Right forelimb (tissue), 1 donor: Measurements from ENCODE around the gene NDFIP1.
"Not testable (repeated sequence)": the region's sequence is repeated elsewhere in the genome, so short reads cannot be mapped to it uniquely, and the experiment has no call there.

Experiments
- DNase-seq: peaks from one replicate; pipeline ENCODE4 v3.0.0-alpha.2; 2018

Gene NDFIP1

GRCh38 chr5:142108432-142109330 lies at the start of gene NDFIP1:
NDFIP1 (plus strand) TSS chr5:142108779; CDS start chr5:142108975, 196 bp downstream.
- peak; percentile 91 for DNase-seq

DNA sequence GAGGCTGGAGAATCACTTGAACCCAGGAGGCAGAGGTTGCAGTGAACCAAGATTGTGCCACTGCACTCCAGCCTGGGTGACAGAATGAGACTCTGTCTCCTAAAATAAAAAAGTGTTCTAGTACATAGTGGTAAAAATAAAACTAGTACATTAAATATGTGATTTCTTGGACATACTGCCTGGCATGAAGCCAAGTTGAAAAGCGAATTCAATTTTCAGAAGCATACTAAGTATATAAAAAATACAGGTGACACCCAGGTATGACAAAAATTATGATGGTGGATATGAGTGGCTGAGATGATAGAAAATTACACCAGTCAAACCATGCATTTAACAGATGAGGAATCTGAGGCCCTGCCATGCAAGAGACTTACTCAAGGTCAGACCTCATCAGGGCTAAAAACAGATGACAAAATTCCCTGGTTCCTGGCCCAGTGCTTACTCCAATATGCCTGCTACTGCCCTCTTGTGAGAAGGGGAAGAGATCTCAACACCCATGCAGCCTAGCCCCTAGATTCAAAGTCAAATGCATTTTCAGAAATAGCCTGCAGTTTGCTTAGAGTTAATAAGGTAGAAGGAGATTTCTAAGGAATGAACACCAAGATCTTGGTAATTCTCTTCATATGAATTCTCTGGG lies 49.2 kb upstream of the NDFIP1 start:
- no peak for DNase-seq

GRCh38 chr5:142063376-142063775 lies 45.2 kb upstream of the NDFIP1 start:
- DNase-seq = no peak

DNA sequence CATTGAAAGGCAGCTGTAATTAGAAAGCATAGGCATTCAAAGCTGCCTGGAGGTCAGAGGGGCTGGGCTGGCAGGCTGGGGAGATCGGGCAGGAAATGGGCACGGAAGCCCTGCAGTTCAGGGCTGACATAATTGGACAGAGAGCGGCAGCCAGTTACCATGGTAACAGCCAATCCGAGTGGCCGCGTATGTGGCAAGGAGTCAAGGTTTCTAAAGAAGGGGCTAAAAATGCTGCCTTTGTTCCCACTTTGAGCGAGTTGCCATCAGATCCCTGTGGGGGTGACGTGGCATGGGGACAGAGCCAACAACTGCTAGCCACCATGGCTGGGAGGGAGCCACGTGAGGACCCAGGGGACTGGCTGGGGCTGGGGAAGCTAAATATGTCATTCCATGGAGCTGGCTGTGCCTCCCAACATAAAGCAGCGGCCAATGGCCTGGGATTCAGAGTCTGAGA lies 44.7 kb upstream of the NDFIP1 start:
- peak; percentile 88 for DNase-seq

DNA sequence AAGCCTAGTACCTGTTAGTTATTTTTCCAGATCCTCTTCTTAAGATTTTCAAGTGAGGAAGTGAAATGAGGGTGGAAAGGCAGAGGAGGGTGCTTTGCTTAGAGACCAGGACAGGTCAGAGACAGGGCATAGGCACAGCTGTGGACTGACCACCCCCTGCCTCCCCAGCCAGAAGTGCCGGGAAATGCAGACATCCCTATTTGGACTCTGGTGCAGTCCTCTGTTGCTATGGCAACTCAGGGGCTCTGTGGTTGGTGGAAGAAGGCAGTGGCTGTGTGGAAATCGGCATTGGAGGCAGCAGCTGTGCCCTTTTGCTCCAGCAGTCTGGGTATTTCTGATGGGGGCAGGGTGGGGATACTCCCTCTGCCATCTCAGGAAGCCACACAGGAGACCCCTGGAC lies 43.3 kb upstream of the NDFIP1 start:
- no peak for DNase-seq

GRCh38 chr5:142069606-142070399 lies 38.8 kb upstream of the NDFIP1 start:
- DNase-seq = no peak

GRCh38 chr5:142070734-142071133 lies 37.8 kb upstream of the NDFIP1 start:
- DNase-seq = no peak

DNA sequence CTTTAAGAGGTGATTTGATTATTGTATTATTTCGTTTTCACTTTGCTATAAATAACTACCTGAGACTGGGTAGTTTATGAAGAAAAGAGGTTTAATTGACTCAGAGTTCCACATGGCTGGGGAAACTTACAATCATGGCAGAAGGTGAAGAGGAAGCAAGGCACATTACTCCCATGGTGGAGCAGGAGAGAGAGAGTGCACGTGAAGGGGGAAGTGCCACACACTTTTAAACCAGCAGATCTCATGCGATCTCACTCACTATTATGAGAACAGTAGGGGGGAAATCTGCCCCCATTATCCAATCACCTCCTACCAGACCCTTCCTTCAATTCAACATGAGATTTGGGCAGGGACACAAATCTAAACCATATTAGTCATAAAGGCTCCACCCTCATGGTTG lies 36.1 kb upstream of the NDFIP1 start:
- DNase-seq = no peak

DNA sequence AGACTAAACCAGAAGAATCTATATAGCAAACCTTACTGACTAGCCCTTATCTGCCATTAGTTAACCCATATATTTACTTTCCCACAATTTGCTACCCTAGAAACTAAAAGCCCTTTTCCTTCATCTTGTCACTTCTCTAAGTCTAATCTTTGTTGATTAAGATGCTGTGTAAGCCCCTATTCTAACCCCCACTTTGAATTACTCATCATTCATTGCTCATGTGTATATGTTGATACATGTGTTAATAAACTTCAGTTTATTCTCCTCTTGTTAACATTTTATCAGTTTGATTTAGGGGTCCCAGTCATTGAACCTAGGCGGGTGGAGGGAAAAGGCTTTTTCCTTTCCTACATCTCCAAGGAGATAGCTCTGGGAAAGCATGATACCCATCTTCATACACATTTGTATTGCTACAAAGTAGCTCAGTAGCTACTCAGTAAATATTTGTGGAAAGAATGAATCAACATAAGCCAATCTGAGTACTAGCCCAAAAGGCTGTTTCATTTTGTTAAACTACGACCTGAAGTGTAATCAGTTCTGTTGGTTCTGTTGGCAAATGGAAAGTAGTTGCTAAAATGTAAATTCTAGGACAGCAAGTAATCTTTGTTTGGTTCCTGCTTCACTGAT lies 35.1 kb upstream of the NDFIP1 start:
- no peak for DNase-seq

GRCh38 chr5:142074006-142074405 lies 34.6 kb upstream of the NDFIP1 start:
- no peak for DNase-seq

DNA sequence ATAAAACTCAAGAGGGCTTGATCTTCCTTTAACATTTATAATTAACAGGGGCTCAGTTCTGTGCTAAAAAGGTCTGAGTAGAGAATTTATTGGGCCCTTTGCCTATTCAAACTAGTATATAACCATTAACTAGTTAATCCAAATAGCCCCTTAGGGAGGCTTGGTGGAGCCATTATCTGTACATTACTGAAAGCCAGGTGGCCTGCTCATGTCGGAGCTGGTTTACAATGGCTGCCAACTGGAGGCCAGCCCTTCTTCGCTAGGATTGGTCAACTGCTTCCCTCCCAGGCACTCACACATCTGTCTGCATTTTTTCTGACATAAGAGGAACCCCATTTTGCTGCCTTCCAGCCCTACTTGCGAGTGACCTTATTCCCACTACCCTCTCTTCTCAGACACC lies 30.4 kb upstream of the NDFIP1 start:
- DNase-seq = no peak

DNA sequence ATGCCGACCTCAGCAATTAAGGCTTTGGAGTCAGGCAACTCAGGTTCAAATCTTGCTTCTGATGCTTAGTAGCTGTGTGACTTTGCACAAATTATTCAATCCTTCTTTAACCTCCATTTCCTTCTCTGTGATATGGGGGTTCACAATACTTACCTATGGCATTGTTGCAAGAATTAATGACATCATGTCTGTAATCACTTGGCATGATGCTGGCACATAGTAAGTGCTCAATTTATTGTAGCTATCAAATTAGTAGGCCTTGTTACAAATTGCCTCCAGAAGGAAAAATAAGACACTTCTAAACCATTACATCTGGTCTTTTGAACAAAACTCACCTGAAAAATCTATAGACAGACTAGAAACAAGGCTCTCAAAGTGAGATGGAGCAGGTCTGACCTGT lies 29.9 kb upstream of the NDFIP1 start:
- DNase-seq = no peak

DNA sequence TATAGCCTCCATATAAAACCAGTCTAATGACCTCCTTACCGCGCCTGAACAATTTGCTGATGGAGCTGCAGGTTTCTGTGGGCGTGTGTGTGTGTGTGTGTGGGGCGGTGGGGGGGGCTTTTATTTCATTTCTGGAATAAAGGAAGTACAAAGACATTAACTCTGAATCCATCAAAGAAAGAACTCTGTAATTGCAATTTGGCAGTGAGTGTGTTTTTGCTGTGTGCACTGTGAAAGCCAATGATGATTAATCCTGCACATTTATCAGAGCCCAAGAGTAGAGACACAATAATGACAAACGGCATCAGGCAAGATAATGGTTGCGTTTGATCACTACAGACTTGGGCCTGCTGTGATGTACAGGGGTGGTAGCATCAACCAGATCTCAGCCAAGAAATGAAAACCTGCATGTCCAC lies 29.3 kb upstream of the NDFIP1 start:
- DNase-seq = no peak

DNA sequence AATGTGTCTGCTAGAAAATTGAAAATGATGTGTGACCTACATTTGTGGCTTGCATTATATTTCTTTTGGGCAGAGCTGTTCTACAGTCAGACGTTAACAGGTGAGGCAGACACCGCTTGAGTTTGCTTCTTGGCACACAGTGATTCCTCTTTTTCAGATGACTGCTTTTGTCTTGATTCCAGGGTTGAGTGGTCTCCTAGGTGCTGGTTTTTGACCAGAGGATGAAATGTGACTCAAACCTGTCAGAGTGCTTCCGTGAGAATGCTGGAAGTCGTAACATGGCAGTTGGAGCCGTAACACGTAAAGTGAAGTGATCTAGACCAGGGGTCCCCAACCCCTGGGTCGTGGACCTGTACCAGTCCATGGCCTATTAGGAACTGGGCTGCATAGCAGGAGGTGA lies 28.3 kb upstream of the NDFIP1 start:
- no peak for DNase-seq

GRCh38 chr5:142082182-142082781 lies 26.3 kb upstream of the NDFIP1 start:
- no peak for DNase-seq

- no peak for DNase-seq
Measured at GRCh38 chr5:142086229-142086628, 22.4 kb upstream of the NDFIP1 start.

DNA sequence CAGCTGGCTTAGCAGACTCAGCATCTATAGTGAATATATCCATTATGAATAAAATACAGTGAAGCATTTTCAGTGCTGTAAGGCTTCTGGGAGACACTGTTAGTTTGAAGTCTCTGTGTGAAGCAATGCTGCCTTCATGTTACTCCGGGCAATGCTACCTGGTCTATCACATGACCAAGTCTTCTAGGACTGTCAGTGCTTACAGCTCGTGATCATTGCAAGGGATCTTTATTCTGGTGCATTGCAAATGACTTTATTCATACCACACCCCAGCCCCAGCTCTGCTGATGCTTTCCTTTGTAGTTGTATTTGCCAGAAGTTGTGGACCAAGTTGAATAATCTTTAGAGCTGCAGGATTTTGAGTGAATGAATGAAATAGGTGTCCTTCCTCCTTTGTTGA lies 21.9 kb upstream of the NDFIP1 start:
- no peak for DNase-seq

GRCh38 chr5:142087920-142088679 lies 20.5 kb upstream of the NDFIP1 start:
- DNase-seq = no peak

- not testable (repeated sequence) for DNase-seq
Measured at GRCh38 chr5:142088855-142089479, 19.6 kb upstream of the NDFIP1 start.

- DNase-seq = no peak
Measured at GRCh38 chr5:142091012-142091411, 17.6 kb upstream of the NDFIP1 start.

DNA sequence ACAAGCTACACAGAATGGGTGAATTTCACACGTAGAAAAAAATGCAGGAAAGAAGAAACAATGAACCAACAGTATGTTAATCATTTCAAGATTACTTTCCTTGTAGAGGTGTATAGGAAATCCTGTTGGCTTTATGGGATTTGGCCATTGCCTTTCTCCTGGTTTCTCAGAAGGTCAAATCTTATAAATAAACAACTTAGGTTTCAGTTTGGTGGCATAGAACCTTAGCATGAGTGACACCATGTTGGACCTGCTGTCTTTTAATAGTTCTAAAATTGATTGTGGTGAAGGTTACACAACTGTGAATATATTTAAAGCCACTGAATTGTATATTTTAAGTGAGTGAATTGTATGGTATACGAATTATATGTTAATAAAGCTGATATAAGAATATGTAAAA lies 16.7 kb upstream of the NDFIP1 start:
- no peak for DNase-seq
